GM18499 (cell line): Measurements from ENCODE around the gene GLCE.

Source experiments
- ATAC-seq: cut with Tn5 transposase; IDR thresholded peaks from one replicate; pipeline ENCODE4 v1.9.1; 2021; ENCODE audit warnings: moderate number of reproducible peaks; ENCODE audit not compliant: insufficient read depth, unreplicated experiment

Gene GLCE

GRCh38 chr15:69190504-69190903 lies 30.1 kb downstream of the GLCE start:
- ATAC-seq, result no peak

GRCh38 chr15:69194025-69194827 lies 33.8 kb downstream of the GLCE start:
- ATAC-seq, result no peak

- ATAC-seq, result no peak
These were observed 34.4 kb downstream of the GLCE start for GRCh38 chr15:69194854-69195253.

- ATAC-seq, result no peak
These were observed 40.7 kb downstream of the GLCE start for GRCh38 chr15:69200832-69201745.

- ATAC-seq, result no peak
These were observed 45.6 kb downstream of the GLCE start for GRCh38 chr15:69206079-69206478.

- no peak for ATAC-seq
These were observed 49.2 kb downstream of the GLCE start for GRCh38 chr15:69209661-69210060.

GRCh38 chr15:69210574-69210973 lies 50.1 kb downstream of the GLCE start:
- ATAC-seq, result no peak

- no peak for ATAC-seq
These were observed 53.4 kb downstream of the GLCE start for GRCh38 chr15:69213786-69214185.

- no peak for ATAC-seq
These were observed 55.0 kb downstream of the GLCE start for GRCh38 chr15:69215314-69216035.

GRCh38 chr15:69217381-69217780 lies 56.9 kb downstream of the GLCE start:
- ATAC-seq, result no peak

- ATAC-seq, result no peak
These were observed 59.3 kb downstream of the GLCE start for GRCh38 chr15:69219690-69220089.

GRCh38 chr15:69222002-69222474 lies 61.6 kb downstream of the GLCE start:
- ATAC-seq, result no peak

- ATAC-seq, result no peak
These were observed 62.8 kb downstream of the GLCE start for GRCh38 chr15:69223083-69223813.

GRCh38 chr15:69224383-69224782 lies 63.9 kb downstream of the GLCE start:
- no peak for ATAC-seq

GRCh38 chr15:69225355-69226022 lies 65.1 kb downstream of the GLCE start:
- no peak for ATAC-seq

- ATAC-seq, result no peak
These were observed 65.6 kb downstream of the GLCE start for GRCh38 chr15:69226023-69226355.

- no peak for ATAC-seq
These were observed 71.7 kb downstream of the GLCE start for GRCh38 chr15:69232144-69232543.

- no peak for ATAC-seq
These were observed 72.3 kb downstream of the GLCE start for GRCh38 chr15:69232765-69233164.

GRCh38 chr15:69234676-69235075 lies 74.2 kb downstream of the GLCE start:
- no peak for ATAC-seq

GRCh38 chr15:69236505-69236904 lies 76.1 kb downstream of the GLCE start:
- ATAC-seq, result no peak
